OCI-LY3 (cell line): Measurements from ENCODE around the gene PLEKHA7.

Experiments used
- CTCF ChIP-seq: fragments of 200-600, 300-600 bp; sonication (generic); IDR thresholded peaks from 2 replicates; pipeline ENCODE4 v1.5.1; 2014; ENCODE audit warnings: antibody characterized with exemption, low read length, low read depth
- EZH2phosphoT487 ChIP-seq: fragments of 200-600 bp; shearing (Covaris generic); IDR thresholded peaks from 2 replicates; pipeline ENCODE4 v1.6.1; 2018; ENCODE audit warnings: antibody characterized with exemption, mixed run types, low read depth

- no peak for TF ChIP-seq CTCF
- TF ChIP-seq EZH2phosphoT487 = no peak
These were observed 228.1 kb downstream of the PLEKHA7 start for GRCh38 chr11:16786131-16786530.
